ENCODE results near the gene CTU2.

Gene CTU2

GRCh38 chr16:88713568-88714419 lies 7.5 kb downstream of the CTU2 start:
- no peak for DNase-seq (ENCODE audit: low read depth in 3 of 3, low spot score in 1 of 3)

- no peak for DNase-seq (ENCODE audit: low read depth in 3 of 3, low spot score in 1 of 3)
Measured at GRCh38 chr16:88714420-88715302, 8.4 kb downstream of the CTU2 start.

- no peak for DNase-seq (ENCODE audit: low read depth in 3 of 3, low spot score in 1 of 3)
Measured at GRCh38 chr16:88715312-88716190, 9.2 kb downstream of the CTU2 start.

GRCh38 chr16:88716201-88716600 lies 9.9 kb downstream of the CTU2 start:
- no peak for DNase-seq (ENCODE audit: low read depth in 3 of 3, low spot score in 1 of 3)

GRCh38 chr16:88716601-88717001 lies 10.3 kb downstream of the CTU2 start:
- no peak for DNase-seq (ENCODE audit: low read depth in 3 of 3, low spot score in 1 of 3)

GRCh38 chr16:88718178-88718577 lies 11.9 kb downstream of the CTU2 start:
- DNase-seq (ENCODE audit: low read depth in 3 of 3, low spot score in 1 of 3): no peak

GRCh38 chr16:88719267-88719932 lies 13.1 kb downstream of the CTU2 start:
- no peak for DNase-seq (ENCODE audit: low read depth in 3 of 3, low spot score in 1 of 3)

- no peak for DNase-seq (ENCODE audit: low read depth in 3 of 3, low spot score in 1 of 3)
Measured at GRCh38 chr16:88719933-88720296, 13.6 kb downstream of the CTU2 start.

- no peak for DNase-seq (ENCODE audit: low read depth in 3 of 3, low spot score in 1 of 3)
Measured at GRCh38 chr16:88720396-88720970, 14.2 kb downstream of the CTU2 start.

- no peak for DNase-seq (ENCODE audit: low read depth in 3 of 3, low spot score in 1 of 3)
Measured at GRCh38 chr16:88721236-88721635, 14.9 kb downstream of the CTU2 start.

GRCh38 chr16:88721815-88722755 lies 15.8 kb downstream of the CTU2 start:
- DNase-seq (ENCODE audit: low read depth in 3 of 3, low spot score in 1 of 3): no peak

- no peak for DNase-seq (ENCODE audit: low read depth in 3 of 3, low spot score in 1 of 3)
Measured at GRCh38 chr16:88722784-88723506, 16.6 kb downstream of the CTU2 start.

GRCh38 chr16:88723507-88723887 lies 17.2 kb downstream of the CTU2 start:
- DNase-seq (ENCODE audit: low read depth in 3 of 3, low spot score in 1 of 3): no peak

- no peak for DNase-seq (ENCODE audit: low read depth in 3 of 3, low spot score in 1 of 3)
Measured at GRCh38 chr16:88723911-88724310, 17.6 kb downstream of the CTU2 start.

GRCh38 chr16:88724855-88725555 lies 18.7 kb downstream of the CTU2 start:
- DNase-seq (ENCODE audit: low read depth in 3 of 3, low spot score in 1 of 3): no peak

GRCh38 chr16:88725609-88726407 lies 19.5 kb downstream of the CTU2 start:
- no peak for DNase-seq (ENCODE audit: low read depth in 3 of 3, low spot score in 1 of 3)

GRCh38 chr16:88726408-88726749 lies 20.1 kb downstream of the CTU2 start:
- DNase-seq (ENCODE audit: low read depth in 3 of 3, low spot score in 1 of 3): no peak

All from stimulated activated CD4-positive, alpha-beta T cell treated with anti-CD3 and anti-CD28 coated beads, TNF-alpha, amount 100 ng/mL, for 1 hour (primary cell).